Measurements from ENCODE around the gene RAG1. TPM values are rescaled to one million over a fixed set of nuclear protein-coding genes. Genes with fewer than 3 reads are reported as not detected.

The RAG1 gene
- total RNA-seq, 1 experiment from 2014 or later = 0.90 TPM

DNA sequence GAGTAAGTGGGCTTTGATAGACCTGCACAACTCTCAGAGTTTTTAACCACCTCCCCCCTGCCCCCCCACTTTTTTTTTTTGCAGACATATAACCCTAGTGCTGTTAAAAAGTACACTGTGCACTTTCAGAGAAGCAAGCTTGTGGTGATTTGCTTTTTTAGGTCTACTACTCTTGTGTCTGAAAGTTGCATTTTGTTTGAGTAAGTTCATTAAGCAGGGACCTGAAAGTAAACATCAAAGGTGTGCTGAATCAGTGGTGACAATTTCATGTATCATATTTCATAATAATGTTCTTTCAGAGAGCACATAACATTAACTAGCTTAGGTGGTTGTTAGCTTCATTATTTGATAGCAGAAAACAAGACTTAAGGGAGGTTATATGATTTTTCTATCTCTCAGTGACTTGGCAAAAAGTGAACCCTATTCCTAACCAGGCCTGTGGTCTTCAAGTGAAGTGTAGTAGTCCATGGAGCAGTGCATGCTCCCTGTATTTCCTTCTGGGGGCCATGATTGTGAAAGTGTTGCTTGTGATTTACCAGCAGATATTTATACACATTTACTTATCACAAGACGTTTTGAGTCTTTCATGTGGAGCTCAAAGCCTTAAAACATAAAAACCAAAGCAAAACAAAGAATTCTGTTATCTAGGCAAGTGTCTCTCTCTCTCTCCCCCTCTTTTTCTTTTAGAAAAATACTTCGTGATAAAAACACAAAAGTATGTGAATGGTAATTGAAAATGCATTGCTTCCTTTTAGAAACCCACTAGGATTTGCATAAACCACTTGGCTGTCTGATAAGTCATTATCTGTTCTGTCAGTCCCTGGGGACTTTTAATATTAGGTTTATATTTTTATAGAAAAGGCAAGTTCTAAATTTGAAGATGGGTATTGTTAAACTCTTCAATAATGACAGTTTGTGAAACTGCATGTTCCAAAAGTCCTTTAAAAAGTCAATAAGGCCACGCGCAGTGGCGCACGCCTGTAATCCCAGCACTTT, 37.7 kb downstream of the RAG1 start (continued):
- TF ChIP-seq, protein P1, sequence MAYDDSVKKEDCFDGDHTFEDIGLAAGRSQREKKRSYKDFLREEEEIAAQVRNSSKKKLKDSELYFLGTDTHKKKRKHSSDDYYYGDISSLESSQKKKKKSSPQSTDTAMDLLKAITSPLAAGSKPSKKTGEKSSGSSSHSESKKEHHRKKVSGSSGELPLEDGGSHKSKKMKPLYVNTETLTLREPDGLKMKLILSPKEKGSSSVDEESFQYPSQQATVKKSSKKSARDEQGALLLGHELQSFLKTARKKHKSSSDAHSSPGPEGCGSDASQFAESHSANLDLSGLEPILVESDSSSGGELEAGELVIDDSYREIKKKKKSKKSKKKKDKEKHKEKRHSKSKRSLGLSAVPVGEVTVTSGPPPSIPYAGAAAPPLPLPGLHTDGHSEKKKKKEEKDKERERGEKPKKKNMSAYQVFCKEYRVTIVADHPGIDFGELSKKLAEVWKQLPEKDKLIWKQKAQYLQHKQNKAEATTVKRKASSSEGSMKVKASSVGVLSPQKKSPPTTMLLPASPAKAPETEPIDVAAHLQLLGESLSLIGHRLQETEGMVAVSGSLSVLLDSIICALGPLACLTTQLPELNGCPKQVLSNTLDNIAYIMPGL (CRISPR knock-in tag; IDR thresholded peaks at IDR 0.05) = no peak
- TF ChIP-seq FOXJ3 (CRISPR knock-in tag; IDR thresholded peaks at IDR 0.05; ENCODE audit: borderline replicate concordance) (no peak), FOXP1 (CRISPR knock-in tag; IDR thresholded peaks at IDR 0.05; ENCODE audit: borderline replicate concordance) (no peak), RELA (CRISPR knock-in tag; IDR thresholded peaks at IDR 0.05; ENCODE audit: borderline replicate concordance) (no peak), GABPB1 (CRISPR knock-in tag; IDR thresholded peaks at IDR 0.05) (no peak), ETV6 (CRISPR knock-in tag; IDR thresholded peaks at IDR 0.05) (no peak), NFYB (CRISPR knock-in tag; conservative IDR thresholded peaks at IDR 0.05; ENCODE audit: low read depth) (no peak)
- TF ChIP-seq, protein P2, sequence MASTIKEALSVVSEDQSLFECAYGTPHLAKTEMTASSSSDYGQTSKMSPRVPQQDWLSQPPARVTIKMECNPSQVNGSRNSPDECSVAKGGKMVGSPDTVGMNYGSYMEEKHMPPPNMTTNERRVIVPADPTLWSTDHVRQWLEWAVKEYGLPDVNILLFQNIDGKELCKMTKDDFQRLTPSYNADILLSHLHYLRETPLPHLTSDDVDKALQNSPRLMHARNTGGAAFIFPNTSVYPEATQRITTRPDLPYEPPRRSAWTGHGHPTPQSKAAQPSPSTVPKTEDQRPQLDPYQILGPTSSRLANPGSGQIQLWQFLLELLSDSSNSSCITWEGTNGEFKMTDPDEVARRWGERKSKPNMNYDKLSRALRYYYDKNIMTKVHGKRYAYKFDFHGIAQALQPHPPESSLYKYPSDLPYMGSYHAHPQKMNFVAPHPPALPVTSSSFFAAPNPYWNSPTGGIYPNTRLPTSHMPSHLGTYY (CRISPR knock-in tag; IDR thresholded peaks at IDR 0.05) = no peak
- TF ChIP-seq, protein P3, sequence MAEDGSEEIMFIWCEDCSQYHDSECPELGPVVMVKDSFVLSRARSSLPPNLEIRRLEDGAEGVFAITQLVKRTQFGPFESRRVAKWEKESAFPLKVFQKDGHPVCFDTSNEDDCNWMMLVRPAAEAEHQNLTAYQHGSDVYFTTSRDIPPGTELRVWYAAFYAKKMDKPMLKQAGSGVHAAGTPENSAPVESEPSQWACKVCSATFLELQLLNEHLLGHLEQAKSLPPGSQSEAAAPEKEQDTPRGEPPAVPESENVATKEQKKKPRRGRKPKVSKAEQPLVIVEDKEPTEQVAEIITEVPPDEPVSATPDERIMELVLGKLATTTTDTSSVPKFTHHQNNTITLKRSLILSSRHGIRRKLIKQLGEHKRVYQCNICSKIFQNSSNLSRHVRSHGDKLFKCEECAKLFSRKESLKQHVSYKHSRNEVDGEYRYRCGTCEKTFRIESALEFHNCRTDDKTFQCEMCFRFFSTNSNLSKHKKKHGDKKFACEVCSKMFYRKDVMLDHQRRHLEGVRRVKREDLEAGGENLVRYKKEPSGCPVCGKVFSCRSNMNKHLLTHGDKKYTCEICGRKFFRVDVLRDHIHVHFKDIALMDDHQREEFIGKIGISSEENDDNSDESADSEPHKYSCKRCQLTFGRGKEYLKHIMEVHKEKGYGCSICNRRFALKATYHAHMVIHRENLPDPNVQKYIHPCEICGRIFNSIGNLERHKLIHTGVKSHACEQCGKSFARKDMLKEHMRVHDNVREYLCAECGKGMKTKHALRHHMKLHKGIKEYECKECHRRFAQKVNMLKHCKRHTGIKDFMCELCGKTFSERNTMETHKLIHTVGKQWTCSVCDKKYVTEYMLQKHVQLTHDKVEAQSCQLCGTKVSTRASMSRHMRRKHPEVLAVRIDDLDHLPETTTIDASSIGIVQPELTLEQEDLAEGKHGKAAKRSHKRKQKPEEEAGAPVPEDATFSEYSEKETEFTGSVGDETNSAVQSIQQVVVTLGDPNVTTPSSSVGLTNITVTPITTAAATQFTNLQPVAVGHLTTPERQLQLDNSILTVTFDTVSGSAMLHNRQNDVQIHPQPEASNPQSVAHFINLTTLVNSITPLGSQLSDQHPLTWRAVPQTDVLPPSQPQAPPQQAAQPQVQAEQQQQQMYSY (CRISPR knock-in tag; IDR thresholded peaks at IDR 0.05) = no peak

DNA sequence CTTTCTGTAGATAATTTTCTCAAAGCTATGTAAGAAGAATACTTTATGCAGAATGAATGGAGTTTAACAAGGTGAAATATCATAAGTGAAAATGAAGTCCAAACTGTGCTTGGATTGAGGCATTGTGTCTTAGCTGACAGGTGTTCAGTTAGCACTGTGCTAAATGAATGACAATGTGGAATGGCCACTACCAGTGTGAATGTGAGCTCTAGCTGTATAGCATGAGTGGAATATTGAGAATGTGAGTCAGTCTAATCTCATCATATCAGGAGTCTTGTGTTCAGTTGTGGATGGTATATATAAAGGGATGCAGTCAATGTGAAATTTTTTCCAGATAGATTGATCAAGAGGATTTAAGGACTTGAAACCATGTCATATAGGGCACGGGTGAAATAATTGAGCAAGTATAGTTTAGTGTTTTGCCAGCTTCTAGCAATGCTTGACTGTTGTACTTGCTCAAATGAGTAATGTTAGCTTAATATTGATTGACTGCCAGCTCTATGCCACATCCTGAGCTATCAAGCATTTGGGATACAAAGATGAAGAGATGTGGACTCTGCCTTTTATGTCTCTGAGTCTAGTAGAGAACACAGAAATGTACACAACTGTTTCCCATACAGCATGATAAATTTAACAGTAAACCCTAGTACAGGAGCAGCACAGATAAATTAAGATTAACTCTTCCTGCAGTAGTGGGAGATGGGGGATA, 40.8 kb downstream of the RAG1 start:
- CTCF ChIA-PET = no interaction called here
- Mint-ChIP-seq H3K36me3 (peaks cover 45% of the 10 kb centered on the region), H3K4me3 (no peak overlapping the region), H3K4me1 (no peaks in the 10 kb centered on the region), H3K27ac (no peak overlapping the region), H3K27me3 (ENCODE audit: low read depth) (no peaks in the 10 kb centered on the region; the same call in 1 of the 2 replicates), H3K9me3 (peaks cover 73% of the 10 kb centered on the region)
- no peak for ATAC-seq
- DNase-seq (ENCODE audit: low spot score) = no peak
- TF ChIP-seq RORB (CRISPR knock-in tag; IDR thresholded peaks at IDR 0.05) = no peak
- no peak for TF ChIP-seq ZNF263 (CRISPR knock-in tag; IDR thresholded peaks at IDR 0.05; ENCODE audit: low read depth)
- TF ChIP-seq ETV6 (CRISPR knock-in tag; IDR thresholded peaks at IDR 0.05) = no peak
- no peak for TF ChIP-seq ZNF317 (CRISPR knock-in tag; IDR thresholded peaks at IDR 0.05; ENCODE audit: borderline replicate concordance, low read depth)
- POLR2A ChIA-PET = no interaction called here

DNA sequence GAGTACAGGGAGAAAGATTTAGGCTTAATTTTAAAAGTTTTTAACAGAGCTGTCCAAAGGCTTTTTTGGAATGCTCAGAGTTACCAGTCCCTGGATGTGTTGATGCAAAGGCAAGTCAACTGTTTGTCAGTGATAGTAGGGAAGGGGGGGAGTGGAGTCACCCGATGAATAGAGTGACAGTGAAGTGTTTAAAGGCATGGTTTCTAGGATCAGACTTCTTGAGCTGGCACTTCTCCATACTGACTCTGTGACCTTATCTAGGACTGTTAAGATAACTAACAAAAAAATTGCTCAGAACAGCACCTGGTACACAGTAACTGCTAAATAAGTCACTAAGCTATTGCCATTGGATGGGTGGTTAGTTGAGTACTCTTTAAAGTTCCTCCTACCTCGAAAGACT, 41.6 kb downstream of the RAG1 start:
- Mint-ChIP-seq H3K27ac (no peak overlapping the region), H3K4me1 (no peaks in the 10 kb centered on the region), H3K4me3 (no peak overlapping the region), H3K9me3 (peaks cover 68% of the 10 kb centered on the region), H3K27me3 (ENCODE audit: low read depth) (no peaks in the 10 kb centered on the region), H3K36me3 (peaks cover 39% of the 10 kb centered on the region)
- TF ChIP-seq GRHL2 (CRISPR knock-in tag; IDR thresholded peaks at IDR 0.05; ENCODE audit: insufficient replicate concordance, severe bottlenecking) = no peak
- ChIA-PET POLR2A (no interaction called here), CTCF (no interaction called here)
- ATAC-seq (no peak), DNase-seq (ENCODE audit: low spot score) (no peak)
